Upper lobe of left lung (tissue), 4 donors: ENCODE results near the gene DNAJC1.

ENCODE experiments used
- CTCF ChIP-seq, 6 experiments: fragments of 450-650 bp in 4 of 6; fragments of 200-600 bp in 2 of 6; sonication (generic) in 2 of 6; IDR thresholded peaks; one replicate each; pipeline ENCODE4 v1.5.1; 2016 to 2019; ENCODE audit warnings: antibody characterized with exemption in 6 of 6
- EP300 ChIP-seq, 4 donors: sonication (generic); formaldehyde crosslinking; IDR thresholded peaks; one replicate each; pipeline ENCODE4 v1.5.1; 2017; ENCODE audit warnings: antibody characterized with exemption in 4 of 4, control low read depth in 2 of 4
- POLR2A ChIP-seq, 4 donors: fragments of 450-650 bp; IDR thresholded peaks; one replicate each; pipeline ENCODE4 v1.5.1; 2016 to 2017; ENCODE audit warnings: antibody characterized with exemption in 4 of 4, mild to moderate bottlenecking in 2 of 4
- POLR2AphosphoS5 ChIP-seq, 2 donors: sonication (generic); formaldehyde crosslinking; IDR thresholded peaks; one replicate each; pipeline ENCODE4 v1.5.1; 2017; ENCODE audit warnings: antibody characterized with exemption in 2 of 2

DNA sequence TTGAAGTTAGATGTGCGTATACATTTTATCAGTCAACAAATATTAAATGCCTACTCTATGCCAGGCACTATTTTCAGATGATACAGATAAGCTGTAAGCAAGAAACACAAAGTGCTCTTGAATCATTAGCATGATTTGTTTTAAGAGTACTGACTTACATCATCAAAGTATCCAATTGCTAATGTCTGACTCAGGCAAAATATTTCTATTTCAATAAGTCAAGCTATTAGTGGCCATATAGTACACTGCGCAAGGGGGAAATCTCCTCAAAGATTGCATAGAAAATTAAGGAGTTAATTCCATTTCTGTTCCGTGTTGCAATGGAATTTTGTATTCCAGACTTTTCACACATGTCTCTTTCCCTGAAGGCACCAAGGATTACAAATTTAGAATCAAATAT is 46.1 kb upstream of the DNAJC1 start:
- TF ChIP-seq CTCF (IDR thresholded peaks at IDR 0.05) (no peak), EP300 (IDR thresholded peaks at IDR 0.05) (no peak), POLR2A (IDR thresholded peaks at IDR 0.05) (no peak), POLR2AphosphoS5 (IDR thresholded peaks at IDR 0.05) (no peak)
